Measurements from ENCODE around the gene NUAK2. TPM values are rescaled to one million over a fixed set of nuclear protein-coding genes. Genes with fewer than 3 reads are reported as not detected.

Gene NUAK2
- total and polyA plus RNA-seq, 2 of the 8 experiments (the other 6 are each of a cell fraction or from before 2014, with no cell fraction given) = 9.4 to 12.9 TPM

- H3K36me3 ChIP-seq (ENCODE audit: control insufficient read depth in 2 of 4, insufficient read depth in 4 of 4, low read length in 3 of 4) = no peaks in the 10 kb centered on the region
- no peak overlapping the region for H2BK15ac ChIP-seq (ENCODE audit: low read length)
- no peak overlapping the region for H2AK5ac ChIP-seq (ENCODE audit: low read depth, low read length)
- no peak overlapping the region for H2BK12ac ChIP-seq (ENCODE audit: low read depth, low read length)
- peak; percentile 78 to 91 for DNase-seq (ENCODE audit: low read depth in 1 of 2, low spot score in 2 of 2)
- H3K23me2 ChIP-seq (ENCODE audit: low read depth, low read length) = peaks cover 2% of the 10 kb centered on the region; the same call in 1 of the 2 replicates
- H3K56ac ChIP-seq (replicated peaks; ENCODE audit: insufficient read length, low read depth, low read length) = no peak overlapping the region
- H2BK5ac ChIP-seq (ENCODE audit: low read depth, low read length) = no peak overlapping the region
- no peak overlapping the region for H3K9ac ChIP-seq (replicated peaks in 1 of 4; ENCODE audit: extremely low read depth in 1 of 4, low read depth in 3 of 4, low read length in 3 of 4)
- no peak overlapping the region for H4K8ac ChIP-seq (ENCODE audit: extremely low read depth, insufficient read depth, low read length)
- WGBS, 2 experiments (ENCODE audit: extremely low coverage in 1 of 2, insufficient coverage in 1 of 2, insufficient read length in 1 of 2, insufficient replicate concordance in 2 of 2, low coverage in 1 of 2, low lambda C conversion rate in 2 of 2, missing lambda C conversion rate in 1 of 2) = 8% methylated on average over 2 of the region's 4 CpGs; no CpG with 5 or more reads in 1 of the 2 experiments
- no peak overlapping the region for H3K14ac ChIP-seq (ENCODE audit: insufficient read length)
- no peak overlapping the region for H2BK20ac ChIP-seq (ENCODE audit: low read length)
- H3K27ac ChIP-seq (ENCODE audit: low read depth, low read length) = no peak overlapping the region
- no peak for FAIRE-seq
- no peak overlapping the region for H4K5ac ChIP-seq (ENCODE audit: insufficient read length, low read depth, low read length)
- H4K20me1 ChIP-seq (replicated peaks in 1 of 2; ENCODE audit: control insufficient read depth in 1 of 2, insufficient read depth in 2 of 2, low read length in 2 of 2) = no peaks in the 10 kb centered on the region
- H3K4me2 ChIP-seq (ENCODE audit: insufficient read depth in 1 of 2, low read depth in 2 of 2, low read length in 2 of 2) = no peak overlapping the region
- H3K9me3 ChIP-seq (ENCODE audit: insufficient read depth in 2 of 2, low read depth in 1 of 2, low read length in 1 of 2) = no peaks in the 10 kb centered on the region
- H3K18ac ChIP-seq (ENCODE audit: extremely low read depth, low read length) = no peak overlapping the region
- peaks cover 0 to 3% (median under 1%) of the 10 kb centered on the region in 4 experiments; a peak in 4 of 7 replicates for H3K4me1 ChIP-seq (replicated peaks in 1 of 4; ENCODE audit: control insufficient read depth in 3 of 4, insufficient read depth in 4 of 4, low read length in 3 of 4)
- no peak overlapping the region for H3K4me3 ChIP-seq (ENCODE audit: extremely low read depth in 1 of 4, insufficient read depth in 2 of 4, low read depth in 3 of 4, low read length in 4 of 4)
- no peaks in the 10 kb centered on the region; a peak in 3 of 7 replicates for H3K27me3 ChIP-seq (replicated peaks in 1 of 4; ENCODE audit: control insufficient read depth in 3 of 4, extremely low read depth in 1 of 4, insufficient read depth in 3 of 4, low read length in 3 of 4)
- no peaks in the 10 kb centered on the region for H3K79me2 ChIP-seq (ENCODE audit: control insufficient read depth in 1 of 2, insufficient read depth in 2 of 2, low read length in 2 of 2)
- POLR2A ChIA-PET (ENCODE audit: partially characterized antibody) = interaction anchor here (1.4 to 3.1 kb wide), 2 partner anchors 11 to 180 kb away, joined by 3 to 9 read pairs; no protein-coding TSS in a partner anchor
- CTCF ChIA-PET (ENCODE audit: partially characterized antibody) = interaction anchor here (0.6 to 67.1 kb wide), 50 partner anchors 10 to 325 kb away, joined by 3 to 2424 read pairs (median 4); partner anchors contain the start of genes BLACAT1, KLHDC8A and NUAK2
- H2BK120ac ChIP-seq (replicated peaks; ENCODE audit: low read depth, low read length) = no peak overlapping the region
- no peak overlapping the region for H3K23ac ChIP-seq (ENCODE audit: insufficient read length)
- no peaks in the 10 kb centered on the region for H3K79me1 ChIP-seq (ENCODE audit: low read depth, low read length)
- H4K91ac ChIP-seq (replicated peaks; ENCODE audit: insufficient read length, low read length) = no peak overlapping the region
- no peak overlapping the region for H3K4ac ChIP-seq (replicated peaks; ENCODE audit: insufficient read length, low read depth, low read length)
- no peak overlapping the region for H2AFZ ChIP-seq (ENCODE audit: low read length)
- TF ChIP-seq SP1 (IDR thresholded peaks at IDR 0.05; ENCODE audit: low read depth, low read length) (0 out of 2 replicates have a peak, but pooled peaks have one; percentile 29), EGR1 (IDR thresholded peaks at IDR 0.05; ENCODE audit: borderline replicate concordance, low read depth, low read length) (no peak), PHF8 (conservative IDR thresholded peaks at IDR 0.05; ENCODE audit: low read depth, low read length) (no peak), MAX (IDR thresholded peaks at IDR 0.05) (no peak), SIRT6 (IDR thresholded peaks at IDR 0.05; ENCODE audit: low read length) (no peak), RXRA (IDR thresholded peaks at IDR 0.05; ENCODE audit: insufficient read depth, low read depth, low read length) (0 out of 2 replicates have a peak, but pooled peaks have one; percentile 30), KDM4A (IDR thresholded peaks at IDR 0.05; ENCODE audit: low read depth, low read length, severe bottlenecking) (no peak), TEAD4 (IDR thresholded peaks at IDR 0.05; ENCODE audit: low read depth, low read length) (0 out of 2 replicates have a peak, but pooled peaks have one; percentile 23), CHD2 (IDR thresholded peaks at IDR 0.05; ENCODE audit: low read length) (peak; percentile 61; the same call in 1 of the 2 replicates), CTCF (IDR thresholded peaks at IDR 0.05; ENCODE audit: control extremely low read depth in 1 of 3, insufficient read depth in 1 of 3, low read depth in 1 of 3, low read length in 3 of 3) (peak; percentile 93 to 99 (median 94)), CTBP2 (IDR thresholded peaks at IDR 0.05; ENCODE audit: borderline replicate concordance, insufficient read depth, insufficient read length, low read length) (peak; percentile 31)
Measured at GRCh38 chr1:205335692-205336091, 14.1 kb upstream of the NUAK2 start.
